Stimulated activated CD8-positive, alpha-beta memory T cell treated with anti-CD3 and anti-CD28 coated beads, Interleukin-12 subunit alpha, Interleukin-12 subunit beta, amount 100 ng/mL, for 1 hour (primary cell): ENCODE measurements around the gene SPDYE2B.
"Not testable (repeated sequence)": the region's sequence is repeated elsewhere in the genome, so short reads cannot be mapped to it uniquely, and the experiment has no call there.

Experiments
- DNase-seq: peaks from one replicate; pipeline ENCODE4 v3.0.0-alpha.2; 2020; ENCODE audit warnings: low read depth

Gene SPDYE2B

GRCh38 chr7:102642691-102643090 is 7.4 kb upstream of the SPDYE2B start, which contains the start of gene UPK3BL1:
Gene UPK3BL1 (minus strand): TSS chr7:102642791. CDS start chr7:102642741, 50 bp downstream.
- DNase-seq = not testable (repeated sequence)

- not testable (repeated sequence) for DNase-seq
Measured at GRCh38 chr7:102643404-102643803, 6.7 kb upstream of the SPDYE2B start.

DNA sequence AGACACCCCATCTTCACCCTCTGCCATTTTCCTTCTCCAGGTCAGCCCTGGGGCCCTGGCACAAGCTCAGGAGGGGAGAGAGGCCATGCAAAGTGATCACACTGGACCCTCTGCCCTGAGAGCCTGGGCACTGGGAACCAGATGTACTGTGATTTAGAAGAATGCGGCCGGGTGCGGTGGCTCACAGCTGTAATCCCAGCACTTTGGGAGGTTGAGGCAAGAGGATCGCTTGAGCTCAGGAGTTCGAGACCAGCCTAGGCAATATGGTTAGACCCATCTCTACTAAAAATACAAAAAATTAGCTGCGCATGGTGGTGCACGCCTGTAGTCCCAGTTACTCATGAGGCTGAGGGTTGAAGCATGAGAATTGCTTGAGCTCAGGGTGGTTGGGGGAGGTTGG is 2.3 kb upstream of the SPDYE2B start:
- not testable (repeated sequence) for DNase-seq

DNA sequence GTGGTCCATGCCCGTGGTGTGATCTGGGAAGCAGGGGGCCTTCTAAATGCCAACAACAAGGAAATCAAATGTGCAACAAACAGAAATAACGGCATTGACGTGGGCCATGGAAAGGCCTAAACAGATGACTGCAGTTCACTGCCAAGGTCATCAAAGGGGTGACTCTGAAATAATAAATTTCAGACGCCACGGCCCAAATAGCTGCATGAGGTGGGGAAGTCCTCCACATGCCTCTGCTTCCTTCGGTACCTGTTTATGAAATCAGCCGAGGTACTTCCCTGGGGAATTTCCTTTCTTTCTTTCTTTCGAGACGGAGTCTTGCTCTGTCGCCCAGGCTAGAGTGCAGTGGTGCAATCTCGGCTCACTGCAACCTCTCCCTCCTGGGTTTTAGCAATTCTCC is 14.6 kb downstream of the SPDYE2B start:
- not testable (repeated sequence) for DNase-seq

DNA sequence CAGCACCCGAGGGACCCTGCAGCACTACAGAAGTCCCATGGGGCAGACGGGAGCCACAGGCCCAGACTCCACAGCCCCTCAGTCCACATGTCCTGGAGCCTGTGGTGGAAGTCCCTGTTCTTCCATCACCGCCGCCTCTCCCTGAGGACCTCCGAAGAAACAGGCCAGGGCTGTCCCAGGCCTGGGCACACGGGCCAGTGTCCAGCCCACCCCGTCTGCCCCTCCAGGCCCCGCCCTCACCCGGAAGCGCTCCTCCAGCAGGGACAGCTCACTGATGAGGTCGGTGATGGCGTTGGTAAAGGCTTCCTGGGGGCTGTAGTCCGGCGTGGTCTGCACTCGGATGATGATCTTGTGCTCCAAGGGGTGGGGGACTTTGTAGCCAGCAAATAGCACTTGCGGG is 16.7 kb downstream of the SPDYE2B start:
- DNase-seq = not testable (repeated sequence)

GRCh38 chr7:102667523-102667922 is 17.4 kb downstream of the SPDYE2B start:
- DNase-seq = not testable (repeated sequence)

- not testable (repeated sequence) for DNase-seq
Measured at GRCh38 chr7:102671166-102671955, 21.2 kb downstream of the SPDYE2B start, which contains the start of gene POLR2J2. Gene POLR2J2 (minus strand): TSS chr7:102671663. CDS start chr7:102671601, 62 bp downstream.

GRCh38 chr7:102671956-102672307 is 21.8 kb downstream of the SPDYE2B start:
- not testable (repeated sequence) for DNase-seq

DNA sequence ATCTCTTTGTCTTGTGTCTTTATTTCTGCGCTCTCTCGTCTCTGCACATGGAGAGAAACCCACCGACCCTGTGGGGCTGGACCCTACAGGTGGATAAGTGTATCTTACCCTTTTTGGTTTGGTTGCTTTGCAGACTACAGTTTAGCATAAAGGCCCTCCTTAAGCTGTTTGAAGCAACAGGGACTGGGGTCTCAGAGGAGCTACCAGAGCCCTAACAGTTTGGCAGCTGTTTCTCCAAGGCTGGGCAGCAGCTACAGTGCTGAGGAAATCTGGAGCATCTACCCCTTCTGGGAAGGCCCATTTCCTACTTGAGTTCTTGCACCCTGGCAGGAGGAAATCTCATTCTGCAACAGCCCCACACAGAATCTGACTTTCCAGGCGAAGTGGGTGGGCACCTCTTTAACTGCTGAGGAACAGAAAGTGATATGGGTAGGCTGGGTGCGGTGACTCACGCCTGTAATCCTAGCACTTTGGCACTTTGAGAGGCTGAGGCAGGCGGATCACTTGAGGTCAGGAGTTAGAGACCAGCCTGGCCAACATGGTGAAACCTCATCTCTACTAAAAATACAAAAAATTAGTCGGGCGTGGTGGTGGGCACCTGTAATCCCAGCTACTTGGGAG is 23.4 kb downstream of the SPDYE2B start:
- not testable (repeated sequence) for DNase-seq

DNA sequence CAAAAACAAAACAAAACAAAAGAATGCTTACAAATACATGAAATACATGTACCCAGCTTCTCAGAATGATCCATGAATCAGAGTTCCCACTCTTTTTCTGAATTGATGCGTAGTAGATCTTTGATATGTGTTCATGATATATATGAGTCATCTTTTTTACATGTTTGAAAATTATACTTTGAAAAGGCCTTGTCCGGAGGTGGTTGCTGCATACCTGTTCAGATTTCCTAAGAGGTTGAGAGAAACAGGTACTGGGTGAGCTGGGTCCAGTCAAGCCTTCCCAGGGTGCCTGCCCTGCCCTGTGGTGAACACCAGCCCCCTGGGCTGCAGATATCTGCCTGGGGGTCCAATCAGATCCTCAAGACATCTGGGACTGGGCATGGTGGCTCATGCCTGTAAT is 25.4 kb downstream of the SPDYE2B start:
- DNase-seq = not testable (repeated sequence)

DNA sequence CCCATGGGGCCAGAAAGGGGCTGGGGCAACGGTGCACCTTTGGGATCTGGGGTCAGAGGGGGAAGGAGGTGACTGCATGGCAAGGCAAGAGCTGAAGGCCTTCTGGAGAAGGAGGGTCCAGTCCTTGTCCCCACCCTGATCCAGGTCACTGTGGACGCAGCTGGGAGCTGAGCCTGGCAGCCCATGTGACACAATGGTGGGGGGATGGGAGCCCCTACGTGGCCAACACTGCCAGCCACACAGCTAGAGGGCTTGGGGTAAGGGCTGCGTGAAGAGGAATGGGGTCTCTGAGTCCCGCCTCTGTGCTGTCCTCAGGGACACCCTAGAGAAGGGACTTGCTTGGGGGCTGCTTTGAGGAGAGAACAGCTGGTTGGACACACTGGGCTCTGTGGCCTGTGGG is 30.7 kb downstream of the SPDYE2B start:
- DNase-seq = not testable (repeated sequence)

- not testable (repeated sequence) for DNase-seq
Measured at GRCh38 chr7:102682560-102682959, 32.4 kb downstream of the SPDYE2B start.

DNA sequence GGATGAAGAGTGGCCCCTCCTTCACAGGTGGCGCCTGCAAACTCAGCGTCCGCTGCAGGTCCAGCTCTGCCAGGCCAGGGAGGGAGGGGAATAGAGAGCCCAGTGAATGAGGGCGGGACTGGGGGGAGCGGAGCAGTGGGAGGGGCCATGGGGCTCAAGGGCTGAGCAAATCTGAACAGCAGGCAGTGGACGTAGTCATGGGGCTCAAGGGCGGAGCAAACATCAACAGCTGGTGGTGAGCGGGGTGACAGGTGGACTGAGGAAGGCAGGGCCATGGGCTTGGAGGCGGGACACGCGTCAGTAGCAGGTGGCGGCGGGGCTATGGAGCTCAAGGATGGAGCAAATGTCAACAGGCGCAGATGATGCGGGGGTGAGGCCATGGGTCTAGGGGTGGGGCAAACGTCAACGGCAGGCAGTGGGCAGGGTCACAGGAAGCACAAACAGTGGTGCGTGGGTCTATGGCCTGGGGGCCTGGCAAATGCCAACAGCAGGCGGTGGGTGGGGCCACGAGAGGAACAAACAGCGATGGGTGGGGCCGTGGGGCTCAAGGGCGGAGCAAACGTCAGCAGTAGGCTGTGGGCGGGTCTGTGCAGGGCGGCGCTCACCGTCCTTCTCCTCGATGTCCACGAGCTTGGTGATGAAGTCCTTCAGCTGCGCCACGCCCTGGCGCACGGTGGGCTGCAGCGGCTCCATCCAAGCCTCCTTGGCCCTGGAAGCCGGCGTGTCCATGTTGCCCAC is 38.3 kb downstream of the SPDYE2B start:
- not testable (repeated sequence) for DNase-seq

GRCh38 chr7:102689436-102690282 is 39.5 kb downstream of the SPDYE2B start:
- not testable (repeated sequence) for DNase-seq

DNA sequence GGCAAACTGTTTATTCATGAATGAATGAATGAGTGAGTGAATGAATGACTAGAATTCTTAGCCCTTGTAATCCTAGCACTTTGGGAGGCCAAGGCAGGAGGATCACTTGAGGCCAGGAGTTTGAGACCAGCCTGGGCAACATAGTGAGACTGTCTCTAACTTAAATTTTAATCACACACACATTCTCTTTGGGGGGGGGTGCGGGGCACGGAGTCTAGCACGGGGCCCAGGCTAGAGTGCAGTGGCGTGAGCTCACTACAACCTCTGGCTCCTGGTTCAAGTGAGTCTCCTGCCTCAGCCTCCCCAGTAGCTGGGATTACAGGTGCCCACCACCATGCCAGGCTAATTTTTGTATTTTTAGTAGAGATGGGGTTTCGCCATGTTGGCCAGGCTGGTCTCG is 40.5 kb downstream of the SPDYE2B start:
- DNase-seq = not testable (repeated sequence)

DNA sequence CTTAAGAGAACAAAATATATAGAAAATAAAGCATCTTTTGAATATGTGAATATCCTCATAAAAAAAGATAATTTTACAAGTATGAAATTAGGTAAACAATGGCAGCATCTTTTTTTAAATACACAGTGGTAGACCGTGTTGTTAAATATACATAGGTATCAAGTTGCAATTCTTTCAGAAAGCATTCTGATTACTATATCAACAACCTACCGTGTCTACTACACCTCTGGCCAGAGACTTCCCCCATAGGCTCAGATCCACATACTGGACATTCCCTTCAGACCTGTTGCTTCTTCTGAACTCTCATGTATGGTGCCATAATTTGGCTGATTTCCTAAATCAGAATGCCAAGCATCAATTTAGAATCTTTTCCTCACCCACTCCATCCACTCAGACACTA is 43.9 kb downstream of the SPDYE2B start:
- not testable (repeated sequence) for DNase-seq

DNA sequence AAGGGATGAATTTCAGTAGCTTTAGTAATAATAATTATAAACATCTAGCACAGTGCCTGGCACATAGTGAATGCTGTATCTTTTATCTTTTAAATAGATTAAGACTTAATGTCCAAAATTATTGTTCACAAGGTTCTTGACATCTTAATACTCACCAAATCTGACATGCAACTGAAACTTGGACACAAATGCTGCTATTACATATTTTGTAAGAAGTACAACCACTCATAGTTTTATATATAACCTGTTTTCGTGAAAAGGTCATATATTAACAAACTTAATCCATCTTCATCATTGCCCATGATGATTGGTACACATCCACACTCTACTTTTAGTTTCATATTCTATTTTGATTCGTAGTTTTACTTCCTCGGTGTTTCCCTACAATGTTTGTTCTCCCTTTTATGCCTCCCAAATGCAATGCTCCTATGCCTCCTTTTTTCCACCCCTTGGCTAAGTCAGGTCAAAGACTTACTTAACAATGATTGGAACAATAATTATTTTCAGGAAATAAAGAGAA is 45.0 kb downstream of the SPDYE2B start:
- not testable (repeated sequence) for DNase-seq

- DNase-seq = not testable (repeated sequence)
Measured at GRCh38 chr7:102696009-102696408, 45.9 kb downstream of the SPDYE2B start.

DNA sequence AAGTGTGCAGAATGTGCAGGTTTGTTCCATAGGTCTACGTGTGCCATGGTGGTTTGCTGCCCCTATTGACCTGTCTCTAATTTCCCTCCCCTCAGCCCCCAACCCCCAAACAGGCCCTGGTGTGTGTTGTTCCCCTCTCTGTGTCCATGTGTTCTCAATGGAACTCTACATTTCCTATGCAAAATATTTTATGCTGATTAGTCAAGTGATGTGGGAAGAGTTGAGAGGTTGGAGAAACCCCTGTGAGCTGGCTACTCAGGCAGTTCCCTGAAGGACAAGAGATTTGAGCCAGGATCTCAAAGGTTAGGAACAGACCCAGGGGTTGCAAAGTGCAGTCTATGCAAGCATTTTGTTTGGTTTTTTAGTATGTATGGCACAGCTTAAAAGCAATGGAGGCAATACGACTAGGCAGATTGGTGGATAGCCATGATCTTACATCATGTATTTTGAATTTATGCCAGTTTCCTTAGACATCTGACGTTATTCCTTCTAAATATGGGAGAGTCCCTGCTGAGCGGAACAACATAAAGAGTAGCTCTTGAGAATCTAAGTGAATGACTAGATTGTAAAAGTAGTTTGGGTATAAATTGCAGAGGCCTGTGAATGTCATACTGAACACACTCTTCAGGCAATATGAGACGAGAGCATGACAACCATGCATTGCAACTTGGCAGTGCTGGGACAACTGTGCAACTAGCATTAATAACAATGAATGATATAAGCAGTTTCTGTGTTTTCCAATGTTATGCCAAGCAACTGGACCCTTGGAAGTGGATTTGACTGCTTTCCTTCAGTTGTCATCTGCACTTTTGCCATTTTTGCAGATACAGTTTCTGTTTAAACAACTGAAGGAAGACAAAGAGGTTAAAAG is 47.8 kb downstream of the SPDYE2B start:
- DNase-seq = not testable (repeated sequence)
